NCI-H2196 (cell line): ENCODE data around the gene NRXN3.
A peak's percentile ranks its signal among the peaks of the same experiment; 100 is the strongest.
"Not testable (repeated sequence)": the region's sequence is repeated elsewhere in the genome, so short reads cannot be mapped to it uniquely, and the experiment has no call there.

Experiments
- DNase-seq: peaks from one replicate; lab custom pipeline; 2025; ENCODE audit not compliant: unreplicated experiment; lab: John Stamatoyannopoulos, UW

Gene NRXN3

GRCh38 chr14:78982551-78982950 is 812.4 kb downstream of the NRXN3 start:
- no peak for DNase-seq

GRCh38 chr14:78983126-78983525 is 813.0 kb downstream of the NRXN3 start:
- no peak for DNase-seq

GRCh38 chr14:78985668-78986381 is 815.7 kb downstream of the NRXN3 start:
- no peak for DNase-seq

GRCh38 chr14:78986989-78987388 is 816.8 kb downstream of the NRXN3 start:
- no peak for DNase-seq

- no peak for DNase-seq
These were observed 819.0 kb downstream of the NRXN3 start for GRCh38 chr14:78989221-78989620.

GRCh38 chr14:78992867-78993266 is 822.7 kb downstream of the NRXN3 start:
- DNase-seq = no peak

- no peak for DNase-seq
These were observed 827.6 kb downstream of the NRXN3 start for GRCh38 chr14:78997811-78998210.

GRCh38 chr14:79009286-79009685 is 839.1 kb downstream of the NRXN3 start:
- DNase-seq = no peak

- DNase-seq = peak; percentile 23
These were observed 841.1 kb downstream of the NRXN3 start for GRCh38 chr14:79011091-79011919.

GRCh38 chr14:79011920-79012204 is 841.7 kb downstream of the NRXN3 start:
- no peak for DNase-seq

- no peak for DNase-seq
These were observed 846.8 kb downstream of the NRXN3 start for GRCh38 chr14:79016828-79017505.

GRCh38 chr14:79017561-79017960 is 847.4 kb downstream of the NRXN3 start:
- no peak for DNase-seq

- no peak for DNase-seq
These were observed 848.7 kb downstream of the NRXN3 start for GRCh38 chr14:79018836-79019235.

- not testable (repeated sequence) for DNase-seq
These were observed 849.7 kb downstream of the NRXN3 start for GRCh38 chr14:79019898-79020297.

- DNase-seq = no peak
These were observed 851.6 kb downstream of the NRXN3 start for GRCh38 chr14:79021766-79022165.

GRCh38 chr14:79027138-79027537 is 857.0 kb downstream of the NRXN3 start:
- no peak for DNase-seq

- no peak for DNase-seq
These were observed 858.1 kb downstream of the NRXN3 start for GRCh38 chr14:79028281-79028680.

GRCh38 chr14:79036441-79036840 is 866.3 kb downstream of the NRXN3 start:
- DNase-seq = no peak

GRCh38 chr14:79037106-79037505 is 866.9 kb downstream of the NRXN3 start:
- DNase-seq = no peak

- no peak for DNase-seq
These were observed 867.4 kb downstream of the NRXN3 start for GRCh38 chr14:79037593-79037992.

GRCh38 chr14:79040790-79041189 is 870.6 kb downstream of the NRXN3 start:
- no peak for DNase-seq
